ENCODE results near the gene RXRA. TPM values are rescaled to one million over a fixed set of nuclear protein-coding genes. Genes with fewer than 3 reads are reported as not detected.

Gene RXRA
- total and polyA plus RNA-seq, 2 donors (not counting 1 experiment from before 2014, with no cell fraction given) = 2.6 to 6.8 TPM

- H3K4me1 Mint-ChIP-seq = no peaks in the 10 kb centered on the region
- no peaks in the 10 kb centered on the region for H3K27me3 Mint-ChIP-seq
- H3K27me3 ChIP-seq (replicated peaks in 1 of 4; ENCODE audit: control extremely low read depth in 1 of 4, control insufficient read depth in 3 of 4, insufficient read depth in 4 of 4, low read length in 3 of 4) = no peaks in the 10 kb centered on the region
- no peaks in the 10 kb centered on the region for H3K9me3 Mint-ChIP-seq (ENCODE audit: insufficient read depth)
- H2AFZ ChIP-seq (ENCODE audit: insufficient read depth, low read depth, low read length, poor library complexity, severe bottlenecking) = no peak overlapping the region
- intact Hi-C loops (cut with micrococcal nuclease) = no loop called here
- no peak overlapping the region for H3K4me2 ChIP-seq (replicated peaks; ENCODE audit: low read depth, low read length, poor library complexity, severe bottlenecking)
- H3K27ac Mint-ChIP-seq = no peak overlapping the region
- peaks cover 0 to 6% (median 0%) of the 10 kb centered on the region in 3 donors for H3K9me3 ChIP-seq (ENCODE audit: control extremely low read depth in 1 of 3, control insufficient read depth in 2 of 3, insufficient read depth in 1 of 3, low read length in 2 of 3)
- no peaks in the 10 kb centered on the region for H3K4me1 ChIP-seq (ENCODE audit: control insufficient read depth in 2 of 2, insufficient read depth in 2 of 2, low read length in 2 of 2)
- DNase-seq = no peak
- no peak overlapping the region for H3K27ac ChIP-seq (ENCODE audit: low read length in 2 of 2)
- no peak overlapping the region for H3K4me3 Mint-ChIP-seq
- H3K79me2 ChIP-seq (ENCODE audit: control insufficient read depth, insufficient read depth, low read length) = no peaks in the 10 kb centered on the region
- WGBS (ENCODE audit: insufficient coverage) = 98% methylated on average over 15 of the region's 15 CpGs
- ChIA-PET CTCF (no interaction called here), POLR2A (no interaction called here)
- no peak for TF ChIP-seq CTCF (IDR thresholded peaks at IDR 0.05)
- TF ChIP-seq EZH2 (IDR thresholded peaks at IDR 0.05; ENCODE audit: borderline replicate concordance, insufficient read depth, low read depth, low read length, poor library complexity, severe bottlenecking) = no peak
- H3K9ac ChIP-seq (ENCODE audit: low read length) = no peak overlapping the region
- no peak for ATAC-seq (ENCODE audit: low read depth)
- peaks cover 0 to 4% of the 10 kb centered on the region in 2 experiments for H3K36me3 ChIP-seq (replicated peaks in 1 of 2; ENCODE audit: control extremely low read depth in 1 of 2, control insufficient read depth in 1 of 2, extremely low read depth in 1 of 2, insufficient read depth in 2 of 2, low read length in 1 of 2)
- H3K4me3 ChIP-seq (ENCODE audit: control extremely low read depth in 1 of 5, extremely low read depth in 1 of 5, insufficient read depth in 1 of 5, low read depth in 2 of 5, low read length in 4 of 5) = no peak overlapping the region
- no peaks in the 10 kb centered on the region for H4K20me1 ChIP-seq (ENCODE audit: control insufficient read depth, insufficient read depth, low read length, poor library complexity, severe bottlenecking)
Measured at GRCh38 chr9:134426436-134426835, 100.2 kb downstream of the RXRA start.

GRCh38 chr9:134427153-134427782 is 101.0 kb downstream of the RXRA start:
- no peaks in the 10 kb centered on the region for H3K4me1 ChIP-seq (ENCODE audit: control insufficient read depth in 2 of 2, insufficient read depth in 2 of 2, low read length in 2 of 2)
- Mint-ChIP-seq H3K9me3 (ENCODE audit: insufficient read depth) (no peaks in the 10 kb centered on the region), H3K27me3 (no peaks in the 10 kb centered on the region), H3K27ac (no peak overlapping the region), H3K4me3 (no peak overlapping the region), H3K4me1 (no peaks in the 10 kb centered on the region)
- no peak for ATAC-seq (ENCODE audit: low read depth)
- intact Hi-C loops (cut with micrococcal nuclease) = no loop called here
- TF ChIP-seq CTCF (IDR thresholded peaks at IDR 0.05) = no peak
- no peak for TF ChIP-seq EZH2 (IDR thresholded peaks at IDR 0.05; ENCODE audit: borderline replicate concordance, insufficient read depth, low read depth, low read length, poor library complexity, severe bottlenecking)
- no peak overlapping the region for H3K4me2 ChIP-seq (replicated peaks; ENCODE audit: low read depth, low read length, poor library complexity, severe bottlenecking)
- DNase-seq = no peak
- ChIA-PET POLR2A (no interaction called here), CTCF (no interaction called here)
- H3K9me3 ChIP-seq (ENCODE audit: control extremely low read depth in 1 of 3, control insufficient read depth in 2 of 3, insufficient read depth in 1 of 3, low read length in 2 of 3) = no peaks in the 10 kb centered on the region
- no peak overlapping the region for H3K27ac ChIP-seq (ENCODE audit: low read length in 2 of 2)
- H2AFZ ChIP-seq (ENCODE audit: insufficient read depth, low read depth, low read length, poor library complexity, severe bottlenecking) = no peak overlapping the region
- H3K36me3 ChIP-seq (replicated peaks in 1 of 2; ENCODE audit: control extremely low read depth in 1 of 2, control insufficient read depth in 1 of 2, extremely low read depth in 1 of 2, insufficient read depth in 2 of 2, low read length in 1 of 2) = no peaks in the 10 kb centered on the region
- WGBS (ENCODE audit: insufficient coverage) = 81% methylated on average over 13 of the region's 24 CpGs
- H3K9ac ChIP-seq (ENCODE audit: low read length) = no peak overlapping the region
- no peak overlapping the region for H3K4me3 ChIP-seq (ENCODE audit: control extremely low read depth in 1 of 5, extremely low read depth in 1 of 5, insufficient read depth in 1 of 5, low read depth in 2 of 5, low read length in 4 of 5)
- H3K79me2 ChIP-seq (ENCODE audit: control insufficient read depth, insufficient read depth, low read length) = no peaks in the 10 kb centered on the region
- no peaks in the 10 kb centered on the region for H4K20me1 ChIP-seq (ENCODE audit: control insufficient read depth, insufficient read depth, low read length, poor library complexity, severe bottlenecking)
- H3K27me3 ChIP-seq (replicated peaks in 1 of 4; ENCODE audit: control extremely low read depth in 1 of 4, control insufficient read depth in 3 of 4, insufficient read depth in 4 of 4, low read length in 3 of 4) = no peaks in the 10 kb centered on the region
